TTC549 (cell line): ENCODE data around the gene EXD3.
"Not testable (repeated sequence)": the region's sequence is repeated elsewhere in the genome, so short reads cannot be mapped to it uniquely, and the experiment has no call there.

Source experiments
- FAIRE-seq: peaks from 2 replicates; lab custom pipeline; 2012; peaks lifted over from hg19 to GRCh38; lab: Jason Lieb, UNC

Gene EXD3

DNA sequence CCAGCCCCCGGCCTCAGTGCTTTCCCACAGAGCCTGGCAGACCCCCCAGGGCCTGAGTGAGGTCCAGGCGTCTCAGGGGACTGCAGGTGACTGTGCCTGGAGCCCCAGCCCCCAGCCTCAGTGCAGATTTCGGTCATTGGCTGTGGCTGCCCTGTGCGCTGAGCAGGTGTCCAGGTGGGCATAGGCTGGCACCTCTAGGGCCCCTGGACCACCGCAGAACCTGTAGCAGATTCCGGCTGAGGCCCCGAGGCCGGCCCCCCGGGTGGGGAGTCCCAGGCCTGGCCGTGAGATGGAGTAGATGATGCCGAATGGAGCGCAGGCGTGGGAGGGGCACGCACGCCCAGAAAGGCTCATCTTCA, 12.1 kb downstream of the EXD3 start:
- no peak for FAIRE-seq

DNA sequence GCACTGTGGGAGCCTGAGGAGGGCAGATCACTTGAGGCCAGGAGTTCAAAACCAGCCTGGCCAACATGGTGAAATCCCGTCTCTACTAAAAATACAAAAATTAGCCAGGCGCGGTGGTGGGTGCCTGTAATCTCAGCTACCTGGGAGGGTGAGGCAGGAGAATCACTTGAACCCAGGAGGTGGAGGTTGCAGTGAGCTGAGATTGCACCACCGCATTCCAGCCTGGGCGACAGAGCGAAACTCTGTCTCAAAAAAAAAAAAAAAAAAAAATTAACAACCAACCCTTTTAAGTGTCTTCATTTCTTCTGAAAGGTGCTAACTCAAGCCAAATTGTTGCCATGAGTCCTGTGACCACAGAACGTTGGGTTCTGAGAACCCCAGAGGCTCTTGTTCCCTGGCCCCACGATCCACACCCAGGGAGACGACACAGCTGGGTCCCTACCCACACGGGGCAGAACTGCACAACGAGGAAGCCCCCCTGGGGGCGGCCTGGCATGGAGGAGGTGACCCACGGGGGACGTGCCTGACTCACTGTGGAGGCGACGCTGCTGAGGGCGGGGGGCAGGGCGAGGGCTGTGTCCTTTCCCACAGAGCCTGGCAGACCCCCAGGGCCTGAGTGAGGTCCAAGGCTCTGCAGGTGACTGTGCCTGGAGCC, 12.6 kb downstream of the EXD3 start:
- FAIRE-seq = not testable (repeated sequence)

DNA sequence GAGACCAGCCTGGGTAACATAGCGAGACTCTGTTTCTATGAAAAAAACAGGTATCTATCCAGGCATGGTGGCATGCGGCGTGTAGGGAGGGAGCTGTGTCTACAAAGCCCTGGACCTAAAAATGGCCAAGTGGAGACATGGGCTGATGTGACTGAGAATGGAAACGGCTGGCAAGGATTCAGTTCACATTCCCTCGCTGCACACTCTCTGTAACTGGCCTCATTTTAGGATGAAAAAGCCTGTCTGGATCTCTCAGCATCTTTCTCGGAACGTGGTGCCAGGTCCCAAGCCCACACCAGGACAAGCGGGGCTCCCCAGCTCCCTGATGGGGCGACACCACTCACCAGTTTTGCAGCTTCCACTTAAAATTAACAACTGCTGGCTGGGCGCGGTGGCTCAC, 13.4 kb downstream of the EXD3 start:
- no peak for FAIRE-seq

DNA sequence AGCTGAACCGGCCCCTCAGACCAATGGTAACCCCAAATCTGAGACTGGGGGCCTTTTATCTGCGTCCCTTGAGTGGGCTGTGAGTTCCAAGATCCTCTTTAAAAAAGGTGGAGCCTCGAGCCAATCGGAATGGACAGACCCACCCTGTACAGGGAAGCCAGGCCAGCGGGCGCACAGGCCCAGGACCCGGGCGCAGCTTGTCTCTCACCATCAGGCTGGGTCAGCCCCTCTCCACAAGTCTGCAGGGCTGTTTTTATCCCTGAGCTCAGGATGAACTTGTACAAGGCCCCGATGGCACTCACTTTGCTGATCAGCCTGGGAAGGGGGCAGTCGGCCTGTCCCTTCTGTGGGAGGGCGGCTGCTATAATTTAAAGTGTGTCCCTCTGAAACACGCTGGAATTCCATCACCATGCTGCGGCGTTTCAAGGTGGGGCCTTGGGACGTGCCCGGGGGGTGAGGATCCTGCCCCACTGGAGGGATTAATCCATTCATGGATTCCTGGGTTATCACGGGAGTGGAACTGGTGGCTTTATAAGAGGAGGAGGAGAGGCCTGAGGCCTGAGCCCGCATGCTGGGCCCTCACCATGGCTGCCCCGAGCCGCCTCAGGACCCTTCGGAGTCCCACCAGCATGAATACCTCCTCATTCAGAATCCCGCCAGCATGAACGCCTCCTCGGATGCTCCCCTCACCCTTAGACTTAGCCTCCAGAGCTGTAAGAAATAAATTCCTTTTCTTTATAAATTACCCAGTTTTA, 14.1 kb downstream of the EXD3 start:
- FAIRE-seq = no peak

DNA sequence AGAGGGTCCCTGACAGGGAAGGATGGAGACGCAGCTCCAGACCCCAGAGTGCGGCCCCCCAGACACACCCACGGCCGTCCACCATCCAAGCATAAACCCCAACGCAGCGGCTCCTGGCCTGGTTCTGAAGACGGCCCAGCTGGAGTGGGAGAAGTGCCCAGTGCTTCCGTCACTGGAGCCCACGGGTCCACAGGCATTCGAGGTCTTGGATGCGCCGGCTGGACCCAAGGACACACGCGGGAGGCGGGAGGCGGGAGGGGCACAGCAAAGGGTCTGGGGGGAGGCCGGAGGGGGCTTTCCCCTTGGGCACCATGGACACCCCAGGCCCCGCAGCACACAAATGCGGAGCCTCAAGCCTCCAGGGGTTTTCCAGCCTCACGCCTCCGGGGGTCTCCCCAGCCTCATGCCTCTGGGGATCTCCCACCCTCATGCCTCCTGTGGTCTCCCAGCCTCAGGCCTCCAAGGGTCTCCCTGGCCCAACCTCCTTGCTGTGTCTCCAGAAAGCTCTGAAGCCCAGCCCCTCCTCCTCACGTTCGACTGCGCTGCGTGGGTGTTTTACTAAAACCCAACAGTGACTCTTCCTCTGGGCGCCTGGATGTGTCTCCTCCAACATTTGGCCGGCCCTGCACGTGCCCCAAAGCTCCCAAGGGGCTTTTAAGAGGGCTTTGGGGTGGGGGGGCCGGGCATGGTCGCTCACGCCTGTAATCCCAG, 15.2 kb downstream of the EXD3 start:
- no peak for FAIRE-seq

DNA sequence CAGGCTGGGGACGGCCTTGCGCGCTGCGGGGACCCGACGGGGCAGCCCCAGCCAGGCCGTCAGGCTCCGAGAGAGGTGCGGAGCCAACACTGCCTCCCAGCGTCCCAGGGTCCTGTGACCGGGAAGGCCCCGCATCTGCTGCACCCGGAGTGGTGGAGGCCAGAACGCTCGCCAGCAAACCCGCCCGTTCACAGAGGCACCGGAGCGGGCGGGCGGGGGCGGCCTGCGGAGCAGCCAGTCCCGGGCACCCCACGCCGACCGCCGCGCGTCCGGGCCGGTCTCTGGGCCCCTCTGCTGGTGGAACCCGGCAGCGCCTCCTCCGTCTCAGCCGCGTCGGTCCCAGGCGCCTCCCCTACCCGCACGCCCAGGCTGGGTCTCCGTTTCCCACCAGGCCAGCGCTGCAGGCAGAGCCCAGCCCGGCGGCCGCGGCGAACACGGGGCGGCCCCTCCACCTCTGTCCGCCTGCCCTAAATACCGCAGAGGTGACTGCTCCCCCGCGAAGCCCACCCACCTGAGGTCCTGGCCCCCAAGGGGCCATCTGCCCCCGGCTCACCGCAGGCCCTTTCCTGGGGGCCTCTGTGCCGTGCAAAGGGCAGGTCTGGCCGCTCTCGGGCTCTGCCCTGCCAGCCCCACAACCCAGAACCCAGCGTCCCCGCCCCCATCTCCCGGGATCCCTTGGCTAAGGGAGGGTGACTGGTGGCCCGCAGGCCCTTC, 15.9 kb downstream of the EXD3 start:
- FAIRE-seq = no peak

DNA sequence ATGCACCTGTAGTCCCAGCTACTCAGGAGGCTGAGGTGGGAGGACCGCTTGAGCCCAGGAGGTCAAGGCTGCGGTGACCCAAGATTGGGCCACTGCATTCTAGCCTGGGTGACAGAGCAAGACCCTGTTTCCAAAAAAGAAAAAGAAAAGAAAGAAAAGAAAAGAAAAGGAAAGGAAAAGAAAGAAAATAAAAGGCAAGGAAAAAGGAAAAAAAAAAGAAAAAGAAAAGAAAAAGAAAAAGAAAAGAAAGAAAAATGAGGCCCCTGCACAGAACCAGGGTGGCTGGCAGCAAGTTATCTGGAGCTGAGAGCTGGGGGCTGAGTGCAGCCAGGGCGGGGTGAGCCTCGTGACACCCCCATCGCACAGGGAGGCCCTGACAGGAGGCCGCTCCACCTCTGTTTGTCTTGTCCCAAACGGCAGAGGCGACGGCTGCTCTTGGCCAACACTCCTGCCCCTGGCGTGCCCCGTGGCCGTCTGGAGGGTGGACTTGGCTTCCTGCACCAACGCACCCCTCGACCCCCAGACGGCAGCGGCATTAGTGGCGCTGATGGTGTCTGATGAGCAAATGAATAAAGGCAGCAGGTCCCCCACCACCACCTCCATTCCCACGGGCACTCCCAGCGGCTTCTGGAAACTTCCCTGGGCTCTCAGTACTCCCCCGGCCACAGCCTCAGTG, 16.7 kb downstream of the EXD3 start:
- FAIRE-seq = no peak

DNA sequence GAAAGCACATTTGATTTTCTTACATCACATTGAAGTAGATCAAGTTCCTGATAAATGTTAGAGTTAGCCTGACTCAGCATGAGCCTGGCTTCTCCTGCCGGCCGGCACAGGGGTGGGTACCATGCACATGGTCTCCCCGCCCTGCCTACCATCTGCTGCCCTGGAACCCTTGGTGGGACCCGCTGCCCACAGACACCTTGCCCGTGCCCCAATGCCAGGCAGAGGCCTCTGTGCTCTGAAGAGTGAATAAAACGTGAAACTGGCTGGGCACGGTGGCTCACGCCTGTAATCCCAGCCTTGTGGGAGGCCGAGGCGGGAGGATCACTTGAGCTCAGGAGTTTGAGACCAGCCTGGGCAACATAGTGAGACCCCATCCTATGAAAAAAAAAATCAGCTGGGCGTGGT, 17.3 kb downstream of the EXD3 start:
- no peak for FAIRE-seq

DNA sequence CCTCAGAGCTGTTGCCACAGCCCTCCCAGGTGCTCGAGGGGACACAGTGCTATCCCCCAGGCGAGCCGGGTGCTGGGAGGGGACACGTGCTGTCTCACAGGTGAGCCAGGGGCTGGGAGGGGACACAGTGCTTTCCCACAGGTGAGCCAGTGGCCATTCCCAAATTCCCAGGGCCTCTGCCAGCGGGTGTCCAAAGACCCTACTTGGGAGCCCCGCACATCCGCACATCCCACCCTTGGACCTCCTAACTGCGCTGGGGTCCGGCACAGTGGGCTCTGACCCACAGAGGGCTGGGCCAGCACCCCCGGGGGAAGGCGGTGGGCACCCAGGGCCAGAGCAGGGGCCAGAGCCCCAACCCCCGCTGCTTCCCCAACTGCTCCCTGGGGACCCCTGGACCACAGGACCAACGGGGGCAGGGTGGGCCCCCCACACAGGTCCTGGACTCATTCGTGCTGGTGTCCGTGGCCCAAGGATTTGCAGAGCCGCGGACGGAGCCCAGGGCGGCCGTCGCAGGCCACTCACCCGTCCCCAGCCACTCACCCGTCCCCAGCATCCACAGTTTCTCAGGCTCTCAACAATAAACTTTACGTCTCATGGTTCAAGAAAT, 17.9 kb downstream of the EXD3 start:
- no peak for FAIRE-seq

DNA sequence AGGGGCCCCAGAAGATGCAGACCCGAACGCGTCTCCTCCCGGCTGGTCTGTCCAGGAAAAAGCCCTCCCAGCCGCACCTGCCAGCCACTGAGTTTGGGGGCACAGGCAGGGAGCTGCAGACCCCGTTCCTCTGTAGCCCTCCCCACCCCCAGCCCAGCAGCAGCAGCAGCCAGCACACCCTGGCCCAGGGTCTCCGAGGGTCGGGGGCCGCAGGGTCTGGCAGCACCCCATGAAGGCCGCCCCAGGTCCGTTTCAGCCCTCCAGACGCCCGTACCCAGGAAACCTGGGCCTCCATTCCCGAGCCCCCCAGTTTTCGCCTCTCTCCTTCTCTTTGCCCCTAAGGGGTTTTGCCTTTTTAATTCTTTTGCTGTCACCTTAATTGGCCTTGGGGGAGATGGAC, 19.7 kb downstream of the EXD3 start:
- FAIRE-seq = no peak

DNA sequence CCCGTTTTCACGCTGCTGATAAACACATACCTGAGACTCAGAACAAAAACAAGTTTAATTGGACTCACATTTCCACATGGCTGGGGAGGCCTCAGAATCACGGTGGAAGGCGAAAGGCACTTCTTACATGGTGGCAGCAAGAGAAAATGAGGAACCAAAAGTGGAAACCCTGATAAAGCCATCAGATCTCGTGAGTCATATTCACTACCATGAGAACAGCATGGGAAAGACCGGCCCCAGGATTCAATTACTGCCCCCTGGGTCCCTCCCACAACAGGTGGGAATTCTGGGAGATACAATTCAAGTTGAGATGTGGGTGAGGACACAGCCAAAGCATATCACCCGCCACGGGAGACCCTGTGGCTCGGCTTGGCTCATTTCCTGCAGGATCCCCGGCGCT, 20.2 kb downstream of the EXD3 start:
- no peak for FAIRE-seq

DNA sequence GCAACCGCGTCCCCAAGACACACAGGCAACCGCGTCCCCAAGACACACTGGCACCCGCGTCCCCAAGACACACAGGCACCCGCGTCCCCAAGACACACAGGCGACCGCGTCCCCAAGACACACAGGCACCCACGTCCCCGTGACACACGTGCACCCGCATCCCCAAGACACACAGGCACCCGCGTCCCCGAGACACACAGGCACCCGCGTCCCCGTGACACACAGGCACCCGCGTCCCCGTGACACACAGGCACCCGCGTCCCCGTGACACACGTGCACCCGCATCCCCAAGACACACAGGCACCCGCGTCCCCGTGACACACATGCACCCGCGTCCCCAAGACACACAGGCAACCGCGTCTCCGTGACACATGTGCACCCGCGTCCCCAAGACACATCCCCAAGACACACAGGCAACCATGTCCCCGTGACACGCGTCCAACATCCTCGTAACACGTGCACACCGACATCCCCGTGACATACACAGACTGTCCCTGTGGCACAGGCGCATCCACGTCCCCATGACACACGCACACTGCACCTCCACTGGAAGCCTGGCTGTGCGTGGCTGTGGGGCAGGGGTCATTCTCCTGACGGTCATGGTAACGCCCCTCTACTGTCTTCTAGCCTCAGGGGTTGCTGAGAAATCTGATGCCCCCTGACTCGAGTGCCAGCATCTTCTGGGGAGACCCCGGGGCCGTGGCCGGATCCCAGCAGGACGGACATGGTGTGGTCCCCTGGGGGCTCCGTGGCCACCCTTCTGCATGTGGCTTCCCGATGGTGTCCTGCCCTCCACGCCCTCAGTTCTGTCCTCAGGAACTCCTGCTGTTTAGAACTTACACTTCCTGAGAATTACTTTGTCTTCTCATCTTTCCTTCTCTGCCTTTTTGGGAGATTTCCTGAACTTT, 24.1 kb downstream of the EXD3 start:
- no peak for FAIRE-seq

DNA sequence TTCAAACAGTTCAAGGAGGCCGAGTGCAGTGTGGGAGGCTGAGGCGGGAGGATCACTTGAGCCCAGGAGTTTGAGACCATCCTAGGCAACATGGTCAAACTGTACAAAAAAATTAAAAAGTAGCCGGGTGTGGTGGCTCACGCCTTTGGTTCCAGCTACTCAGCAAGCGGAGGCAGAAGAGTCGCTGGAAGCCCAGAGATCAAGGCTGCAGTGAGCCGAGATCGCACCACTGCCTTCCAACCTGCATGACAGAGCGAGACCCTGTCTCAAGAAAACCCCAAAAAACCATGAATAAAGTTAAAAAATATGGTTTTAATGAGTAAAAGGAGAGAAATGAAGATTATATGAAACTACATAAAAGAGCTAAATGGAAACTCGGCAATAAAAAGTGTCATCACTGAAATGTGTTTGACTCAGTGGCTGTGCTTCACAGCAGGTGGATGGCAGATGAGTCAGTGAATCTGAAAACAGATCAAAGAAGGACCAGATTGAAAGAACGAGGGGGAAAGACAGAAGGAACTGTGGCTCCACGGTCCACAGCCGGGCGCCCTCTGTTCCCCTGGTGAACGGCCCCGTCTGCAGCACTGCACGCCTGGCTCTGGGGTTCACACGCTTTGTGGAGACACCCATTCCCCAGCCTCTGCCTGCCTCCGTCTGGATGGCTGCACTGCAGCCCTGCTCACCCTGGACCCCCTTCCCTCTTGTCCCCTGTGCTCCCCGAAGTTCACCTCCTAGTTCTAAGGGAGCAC, 25.1 kb downstream of the EXD3 start:
- FAIRE-seq = no peak

DNA sequence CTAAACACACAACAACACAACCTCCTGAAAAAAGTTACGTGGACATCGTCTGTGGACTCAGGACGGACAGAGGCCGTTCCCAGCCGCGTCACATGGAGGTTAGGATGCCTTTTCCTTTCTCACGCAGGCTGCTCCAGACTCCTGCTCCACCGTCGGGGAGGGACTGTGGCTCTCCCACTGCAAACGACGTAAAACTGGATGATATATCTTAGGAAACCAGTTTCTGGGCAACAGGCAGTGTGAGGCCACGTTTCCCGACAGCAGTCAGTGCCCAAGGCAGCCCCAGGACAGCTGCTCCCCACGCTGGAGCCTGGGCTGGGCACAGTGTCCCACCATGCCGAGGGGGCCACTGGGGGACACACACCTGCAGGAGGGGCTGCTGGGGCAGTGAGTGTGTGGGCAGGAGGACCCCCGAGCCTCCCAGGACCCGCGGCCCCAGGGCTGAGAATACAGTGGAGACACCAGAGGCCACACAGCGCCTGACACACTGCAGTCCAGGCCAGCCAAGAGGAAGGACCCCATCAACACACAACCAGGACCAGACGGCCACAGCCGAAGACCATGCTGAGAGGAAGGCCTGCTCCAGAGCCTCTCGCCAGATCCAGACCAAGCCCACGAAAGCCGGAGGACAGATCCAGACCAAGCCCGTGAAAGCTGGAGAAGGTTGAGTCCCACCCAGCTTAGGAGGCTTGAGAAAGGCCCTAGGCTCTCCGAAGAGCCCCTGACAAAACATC, 26.2 kb downstream of the EXD3 start:
- no peak for FAIRE-seq

DNA sequence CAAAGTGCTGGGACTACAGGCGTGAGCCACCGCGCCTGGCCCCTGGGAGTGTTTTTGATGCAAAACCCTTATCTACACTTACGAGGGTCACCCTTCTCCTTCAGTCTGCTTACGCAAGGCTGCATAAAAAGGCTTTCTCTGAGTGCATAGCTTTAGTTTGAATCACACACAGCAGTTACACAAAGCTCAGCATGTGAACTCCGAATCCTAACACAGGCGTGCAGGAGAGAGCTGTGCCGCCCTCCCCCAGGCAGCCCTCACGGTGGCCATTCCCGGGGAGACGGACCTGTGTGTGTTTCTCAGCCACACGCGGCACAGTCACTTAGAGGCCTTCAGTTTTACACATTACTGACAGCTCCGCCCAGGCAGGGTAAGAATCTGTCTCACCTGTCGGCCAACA, 26.7 kb downstream of the EXD3 start:
- no peak for FAIRE-seq

DNA sequence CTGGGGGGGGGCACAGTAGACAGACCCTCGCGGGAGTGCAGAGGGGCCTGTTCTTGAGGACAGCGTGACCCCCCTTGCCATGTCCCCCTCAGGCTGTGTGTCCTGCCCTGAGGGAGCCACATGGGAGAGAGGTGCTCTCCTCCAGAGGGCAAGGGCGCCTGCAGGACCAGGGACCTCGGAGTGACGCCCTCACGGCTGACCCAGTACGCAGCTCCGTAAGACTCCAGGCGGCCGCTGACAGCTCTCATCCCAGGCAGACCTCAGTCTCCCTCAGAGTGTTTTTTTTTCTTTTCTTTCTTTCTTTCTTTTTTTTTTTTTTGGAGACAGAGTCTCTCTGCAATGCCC, 27.3 kb downstream of the EXD3 start:
- no peak for FAIRE-seq

DNA sequence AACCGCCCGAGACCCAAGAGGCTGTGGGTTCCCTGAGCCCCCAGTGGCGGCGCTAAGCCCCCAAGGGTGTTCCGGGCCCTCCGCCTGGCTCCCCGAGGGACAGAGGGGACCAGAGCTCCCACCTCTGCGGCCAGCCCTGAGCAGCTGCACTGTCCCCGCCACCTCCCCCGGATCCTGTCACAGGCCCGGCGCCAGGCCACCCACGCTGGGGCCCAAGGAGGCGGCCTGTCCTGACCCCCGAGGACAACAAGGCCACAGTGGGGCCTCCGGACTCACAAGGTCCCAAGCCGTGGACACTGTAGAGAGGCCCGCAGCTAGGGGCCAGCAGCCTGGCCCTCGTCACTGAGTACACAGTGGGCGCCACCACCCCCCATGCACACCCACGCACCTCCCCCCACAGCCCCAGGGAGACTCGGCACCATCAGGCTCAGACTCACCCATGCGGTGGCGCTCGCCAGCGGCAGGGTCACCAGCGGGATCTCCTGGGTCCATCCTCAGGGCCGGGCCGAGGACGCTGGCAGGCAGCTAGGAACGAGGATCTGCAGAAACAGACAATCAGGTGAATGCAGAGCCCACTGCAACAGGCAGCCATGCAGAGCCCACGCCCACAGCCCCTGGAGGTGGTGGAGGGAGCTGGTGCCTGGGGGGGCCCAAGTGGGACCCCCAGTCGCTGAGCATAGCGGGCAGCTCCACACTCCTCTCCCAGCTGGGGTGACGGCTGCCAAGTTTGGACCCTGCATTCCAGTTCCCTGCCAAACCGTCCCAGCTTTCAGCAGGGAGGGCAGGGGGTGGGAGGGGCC, 27.9 kb downstream of the EXD3 start:
- no peak for FAIRE-seq
